CD4-positive, alpha-beta T cell treated with Interleukin-15 for 1 hour (primary cell): ENCODE results near the gene RND3.

Experiments
- DNase-seq: peaks from one replicate; pipeline ENCODE4 v3.0.0-alpha.2; 2020

RND3 gene

DNA sequence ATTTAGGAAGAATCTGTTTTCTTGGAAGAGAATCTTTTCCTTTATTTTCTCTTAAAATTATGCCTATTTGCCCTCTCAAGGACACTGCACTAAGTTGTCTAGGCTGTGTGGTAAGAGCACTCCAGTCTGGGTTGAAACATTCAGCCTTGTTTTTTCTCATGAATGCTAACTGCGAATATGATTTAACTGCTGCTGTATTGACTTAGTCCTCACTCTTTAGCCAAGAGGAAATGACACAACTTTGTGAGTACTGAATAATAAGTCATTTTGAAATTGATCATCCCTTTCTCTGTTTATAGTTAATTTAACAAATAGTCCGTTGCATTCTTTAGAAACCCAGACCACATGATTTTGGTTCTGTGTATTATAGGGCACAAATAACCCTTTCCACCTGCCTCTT lies 4.5 kb upstream of the RND3 start:
- DNase-seq, result no peak

DNA sequence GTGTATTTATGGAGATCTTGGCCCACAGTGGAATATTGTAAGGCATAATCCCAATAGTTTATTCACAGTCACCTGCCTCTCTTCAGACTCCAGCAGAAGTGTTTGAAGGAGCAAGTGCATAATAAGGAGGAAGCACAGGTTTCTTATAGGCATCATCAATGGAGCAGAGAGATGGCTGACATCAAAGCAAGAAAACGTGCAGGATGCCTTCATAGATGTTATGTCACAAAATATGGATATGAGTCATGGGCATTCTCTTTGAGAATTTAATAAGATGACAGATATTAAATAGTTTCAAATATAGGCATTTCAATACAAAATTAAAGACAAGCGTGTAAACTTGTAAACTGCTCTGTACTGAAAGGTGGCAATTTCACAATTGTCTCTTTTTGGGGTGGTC lies 4.0 kb upstream of the RND3 start:
- no peak for DNase-seq

- no peak for DNase-seq
These were observed 3.0 kb upstream of the RND3 start for GRCh38 chr2:150490466-150490865.

DNA sequence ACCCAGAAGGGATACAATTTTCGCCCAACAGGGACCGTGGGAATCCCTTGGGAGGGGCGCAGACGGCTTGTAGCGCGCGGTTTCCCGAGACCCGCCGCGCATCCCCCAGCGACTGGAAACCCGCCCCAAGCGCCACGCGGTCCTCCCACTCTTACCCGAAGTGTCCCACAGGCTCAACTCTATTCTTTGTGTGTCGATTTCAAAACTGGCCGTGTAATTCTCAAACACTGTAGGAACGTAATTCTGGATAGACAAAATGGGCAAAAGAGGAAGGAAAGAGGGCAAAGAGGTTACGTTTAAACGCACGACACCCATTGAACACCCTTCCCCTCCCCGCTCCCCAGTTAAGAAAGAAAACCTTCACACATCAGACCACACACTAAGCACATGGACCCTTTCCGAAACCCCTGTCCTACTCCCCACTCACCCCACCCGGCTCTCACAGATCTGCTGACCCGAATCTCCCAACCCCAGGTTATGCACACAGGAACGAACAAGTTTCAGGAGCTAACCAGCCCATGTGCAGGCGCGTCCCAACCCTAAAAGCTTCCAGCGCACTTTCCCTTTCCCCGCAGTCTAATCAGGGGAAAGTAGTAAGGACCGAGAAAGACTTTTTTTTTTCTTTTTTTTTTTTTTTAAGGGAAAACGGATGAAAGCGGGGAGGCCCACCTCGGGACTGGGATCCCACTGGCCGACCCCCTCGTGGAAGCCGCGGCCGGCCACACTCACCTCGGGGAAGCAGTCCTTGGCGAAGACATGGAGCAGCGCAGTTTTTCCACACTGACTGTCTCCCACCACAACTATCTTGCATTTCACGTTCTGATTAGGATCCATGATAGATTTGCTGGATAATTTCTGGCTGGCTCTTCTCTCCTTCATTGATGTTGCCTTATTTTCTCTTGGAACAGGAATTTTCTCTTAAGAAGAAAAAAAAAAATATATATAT lies 655 bp downstream of the RND3 start:
- no peak for DNase-seq

DNA sequence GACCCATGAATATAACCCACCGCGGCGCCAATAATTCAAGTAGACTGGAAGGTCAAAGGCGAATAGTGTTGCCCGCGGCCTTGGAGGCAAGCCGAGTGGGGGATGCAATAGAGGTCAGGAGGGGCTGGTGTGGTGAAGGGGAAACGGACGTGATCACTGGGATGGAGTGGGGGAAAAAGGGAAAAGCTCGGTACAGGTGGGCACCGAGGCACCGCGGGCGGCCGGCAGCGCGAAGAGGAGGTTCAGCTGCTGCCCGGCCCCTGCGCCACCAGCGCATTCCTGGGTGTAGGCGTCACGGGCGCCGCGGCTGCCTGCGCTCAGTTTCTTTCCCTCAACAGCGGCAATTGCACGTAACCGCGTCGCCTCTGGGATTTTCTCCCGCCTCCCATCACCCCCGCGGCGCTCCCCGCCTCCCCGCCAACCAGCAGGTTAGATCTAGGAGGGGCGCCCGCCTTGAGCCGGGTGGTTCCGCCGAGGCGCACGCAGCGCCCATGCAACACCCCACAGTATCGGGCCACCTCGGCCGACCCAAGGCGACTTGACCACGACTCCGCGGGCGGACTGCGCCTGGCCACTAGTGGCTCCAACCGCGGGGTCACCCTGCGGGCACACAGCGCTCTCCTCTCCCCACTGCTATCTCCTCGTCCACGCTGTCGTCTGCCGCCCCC lies 1.5 kb downstream of the RND3 start:
- DNase-seq, result no peak

DNA sequence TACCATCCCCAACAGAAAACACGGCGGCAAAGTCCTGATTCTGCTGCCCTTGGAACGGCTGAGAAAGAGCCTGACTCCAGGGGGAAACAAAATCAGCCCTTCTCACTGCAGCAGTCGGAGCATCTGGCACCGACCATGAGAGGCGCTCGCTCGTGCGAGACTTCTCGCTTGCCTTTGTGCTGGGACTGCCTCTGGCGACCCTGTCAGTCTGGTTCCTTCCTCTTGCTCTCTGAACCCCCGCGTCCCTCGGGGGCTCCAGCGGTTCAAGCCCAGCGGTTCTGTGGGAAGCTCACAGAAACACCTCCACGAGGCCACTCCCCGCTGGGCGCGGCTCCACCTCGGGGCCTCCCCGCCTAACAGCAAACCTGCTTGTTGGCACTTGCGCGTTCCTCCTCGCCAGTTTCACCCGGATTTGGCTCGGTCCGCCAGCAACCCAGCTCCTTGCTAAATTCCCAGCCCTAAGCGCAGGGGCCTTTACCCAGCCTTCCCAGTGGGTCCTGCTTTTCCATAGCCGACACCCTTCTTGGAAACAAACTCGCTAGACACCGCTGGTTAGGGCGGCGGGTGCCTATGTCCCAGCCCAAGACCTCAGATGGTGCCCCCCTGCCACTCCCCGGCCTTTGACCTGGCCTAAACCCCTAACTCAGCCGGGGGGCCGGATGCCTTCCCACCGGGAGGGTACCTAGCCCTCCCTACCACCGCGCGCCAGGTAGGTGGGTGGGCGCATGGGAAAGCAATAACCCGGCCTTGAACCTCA lies 2.2 kb downstream of the RND3 start:
- no peak for DNase-seq

GRCh38 chr2:150484461-150485021 lies 2.9 kb downstream of the RND3 start:
- no peak for DNase-seq

GRCh38 chr2:150484006-150484405 lies 3.5 kb downstream of the RND3 start:
- DNase-seq, result no peak

DNA sequence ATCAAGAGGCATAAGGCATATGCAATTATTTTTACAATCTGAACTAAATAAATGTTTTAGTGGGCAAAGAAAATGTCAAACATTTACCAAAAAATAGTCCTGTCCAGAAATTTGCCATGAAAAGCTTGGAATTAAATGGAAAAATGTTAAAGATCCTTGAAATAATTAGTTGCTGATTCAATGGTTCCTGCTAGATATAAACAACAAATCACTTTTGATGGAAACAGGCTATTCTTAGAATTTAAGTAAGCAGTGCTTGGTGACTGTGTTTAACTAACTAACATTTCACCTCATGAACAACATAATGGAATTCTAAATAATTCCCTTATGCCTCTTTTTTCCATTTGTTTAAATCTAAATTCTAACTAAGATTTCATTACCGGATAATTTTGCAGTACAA lies 3.9 kb downstream of the RND3 start:
- DNase-seq, result no peak

DNA sequence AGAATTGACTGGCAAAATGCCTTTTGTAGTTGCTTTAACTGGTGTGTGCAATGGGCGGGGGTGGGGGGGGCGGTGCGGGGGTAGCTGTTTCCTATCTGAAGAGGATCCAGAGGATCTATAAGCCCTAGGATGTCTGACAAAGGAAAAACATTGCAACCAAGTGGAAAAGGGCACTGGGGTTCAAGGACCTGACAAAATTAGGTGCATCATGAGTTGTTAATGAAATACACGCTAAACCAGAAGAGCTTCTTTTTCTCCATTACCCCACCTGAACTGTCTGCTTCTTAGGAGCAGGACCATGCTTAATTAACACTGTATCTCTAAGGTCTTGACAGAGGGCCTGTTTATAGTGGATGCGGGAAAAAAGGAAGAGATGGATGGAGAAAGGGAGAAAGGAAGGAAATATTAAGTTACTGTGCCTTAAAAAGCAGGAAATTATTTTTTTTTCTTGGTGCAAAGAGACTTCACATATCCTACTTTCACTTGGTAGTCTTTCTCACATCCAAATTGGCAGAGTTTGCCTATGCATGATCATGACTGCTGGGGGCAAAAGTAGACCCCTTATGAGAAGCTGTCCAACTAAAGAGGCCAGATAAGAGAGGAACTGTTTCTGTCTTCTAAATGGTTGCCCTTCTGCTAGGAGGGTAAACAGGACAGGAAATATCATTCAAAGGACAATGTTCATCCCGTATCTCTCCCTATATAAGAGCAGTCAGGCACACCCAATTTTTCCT lies 4.6 kb downstream of the RND3 start:
- no peak for DNase-seq

DNA sequence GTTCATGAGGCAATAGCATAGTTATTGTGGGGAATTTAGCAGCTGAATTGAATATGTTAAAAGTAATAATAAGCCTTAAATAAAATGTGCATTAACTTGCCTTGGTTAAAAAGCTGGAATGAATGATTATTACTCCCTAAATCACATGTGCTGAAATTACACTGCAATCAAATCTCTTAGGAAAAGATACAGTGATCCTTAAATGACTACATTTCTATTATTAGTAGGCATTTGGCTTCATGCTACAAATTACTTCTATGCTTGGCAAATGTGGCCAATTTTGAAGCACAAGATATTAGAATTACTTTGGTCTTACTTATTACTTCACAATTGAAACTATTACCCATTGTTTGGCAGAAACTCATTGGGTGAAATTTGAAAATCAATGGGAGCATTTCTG lies 5.4 kb downstream of the RND3 start:
- DNase-seq, result no peak

- no peak for DNase-seq
These were observed 6.3 kb downstream of the RND3 start for GRCh38 chr2:150480971-150481830.

- no peak for DNase-seq
These were observed 7.2 kb downstream of the RND3 start for GRCh38 chr2:150480241-150480640.

GRCh38 chr2:150479075-150479915 lies 8.2 kb downstream of the RND3 start:
- DNase-seq, result no peak

- DNase-seq, result no peak
These were observed 9.1 kb downstream of the RND3 start for GRCh38 chr2:150478200-150478974.

DNA sequence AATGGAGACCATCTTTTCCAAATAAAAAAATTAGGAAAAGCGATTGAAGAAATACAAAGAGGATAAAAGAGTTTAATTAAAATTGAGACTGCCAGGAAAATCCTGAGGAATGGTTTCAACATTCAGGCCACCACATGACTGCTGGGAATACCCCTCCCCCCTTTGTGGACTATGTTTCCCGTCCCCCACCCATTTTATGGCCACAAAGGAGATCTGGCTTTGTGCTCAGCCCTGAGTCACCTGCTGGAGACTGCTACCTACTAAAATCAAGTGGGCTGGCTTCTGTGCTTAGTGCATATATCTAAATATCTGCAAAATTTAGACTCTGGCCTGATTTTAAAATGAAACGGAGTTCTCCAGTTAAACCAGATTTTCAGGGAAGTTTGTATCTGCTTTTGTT lies 10.1 kb downstream of the RND3 start:
- DNase-seq, result no peak

DNA sequence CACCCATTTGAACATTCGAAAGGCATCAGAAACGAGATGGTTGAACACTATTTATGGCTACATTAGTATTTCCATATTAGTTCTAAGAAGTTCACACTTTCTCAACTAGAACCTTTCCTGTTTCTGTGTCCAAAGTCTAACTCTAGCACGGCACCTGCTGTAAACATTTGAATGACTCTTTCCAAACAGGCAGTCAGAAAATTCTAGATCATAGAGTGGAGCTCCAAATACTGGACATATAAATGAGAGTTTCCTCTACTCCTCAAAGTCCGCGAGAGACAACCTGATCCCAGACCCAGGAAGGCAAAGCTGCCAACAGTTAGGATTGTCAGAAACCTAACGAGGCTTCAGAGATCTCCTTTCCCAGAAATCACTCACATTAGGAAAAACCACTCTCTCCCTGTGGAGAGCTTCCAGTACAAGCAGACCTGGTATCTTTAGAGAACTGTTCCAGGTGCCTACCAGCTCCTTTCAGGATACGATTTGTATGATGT lies 10.6 kb downstream of the RND3 start:
- DNase-seq, result no peak

DNA sequence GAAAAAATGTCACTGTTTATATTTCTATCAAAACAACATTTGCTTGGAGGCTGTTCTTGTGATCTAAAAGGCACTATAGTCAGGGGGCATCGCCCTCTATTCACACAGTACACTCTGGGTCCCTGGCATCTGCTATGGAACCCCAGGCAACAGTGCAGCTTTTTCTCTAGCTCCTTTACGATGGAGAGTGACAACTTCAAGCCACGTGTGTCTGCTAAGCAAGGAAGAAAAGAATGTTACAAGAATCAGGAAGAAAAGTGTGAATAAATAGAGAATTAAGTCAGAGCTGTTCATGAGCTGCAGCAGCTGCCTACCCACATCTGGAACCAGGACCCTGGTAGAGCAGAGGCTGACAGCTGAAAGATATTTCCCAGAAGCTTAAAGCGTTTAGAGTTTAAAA lies 11.2 kb downstream of the RND3 start:
- no peak for DNase-seq

GRCh38 chr2:150475479-150476250 lies 11.8 kb downstream of the RND3 start:
- DNase-seq, result no peak
